Neuronal stem cell (in vitro differentiated cells): ENCODE results near the gene BDH2.

Source experiments
- DNase-seq: peaks from one replicate; pipeline ENCODE4 v3.0.0-alpha.2; 2013; ENCODE audit warnings: low spot score
- H2AFZ ChIP-seq: one replicate; pipeline ENCODE4 v1.6.1; 2013; ENCODE audit warnings: mild to moderate bottlenecking, low read length, inconsistent platforms
- H2AK5ac ChIP-seq: 2 replicates; pipeline ENCODE4 v1.6.1; 2013; ENCODE audit warnings: low read depth, mild to moderate bottlenecking, inconsistent platforms, low read length, moderate library complexity, mixed read lengths
- H2BK120ac ChIP-seq: 2 replicates; pipeline ENCODE4 v1.6.1; 2013; ENCODE audit warnings: low read depth, mild to moderate bottlenecking, inconsistent platforms, low read length, moderate library complexity, mixed read lengths
- H2BK12ac ChIP-seq: one replicate; pipeline ENCODE4 v1.6.1; 2013; ENCODE audit warnings: low read length, inconsistent platforms
- H2BK15ac ChIP-seq: 2 replicates; pipeline ENCODE4 v1.6.1; 2013; ENCODE audit warnings: mild to moderate bottlenecking, low read length, inconsistent platforms, mixed read lengths
- H2BK5ac ChIP-seq: one replicate; pipeline ENCODE4 v1.6.1; 2013; ENCODE audit warnings: inconsistent platforms, mild to moderate bottlenecking, low read length, moderate library complexity
- H3K14ac ChIP-seq: one replicate; pipeline ENCODE4 v1.6.1; 2013; ENCODE audit warnings: low read length, inconsistent platforms
- H3K18ac ChIP-seq: 2 replicates; pipeline ENCODE4 v1.6.1; 2013; ENCODE audit warnings: low read length, inconsistent platforms
- H3K23ac ChIP-seq: 2 replicates; pipeline ENCODE4 v1.6.1; 2013; ENCODE audit warnings: low read depth, mild to moderate bottlenecking, mixed read lengths, low read length, inconsistent platforms; ENCODE audit not compliant: poor library complexity
- H3K27ac ChIP-seq: replicated peaks from 3 replicates; pipeline ENCODE4 v1.5.1; 2013; ENCODE audit warnings: low read length, inconsistent platforms
- H3K27me3 ChIP-seq, 3 experiments: 2 replicates each; pipeline ENCODE4 v1.6.1; 2013; ENCODE audit warnings: low read length in 3 of 3, mild to moderate bottlenecking in 2 of 3, inconsistent platforms in 1 of 3, low read depth in 1 of 3, mixed read lengths in 1 of 3, moderate library complexity in 1 of 3; ENCODE audit not compliant: control insufficient read depth in 3 of 3, insufficient read depth in 3 of 3
- H3K36me3 ChIP-seq, 2 donors: replicated peaks in 1 of 2; 2 replicates each; pipeline ENCODE4 v1.6.1; 2013; ENCODE audit warnings: low read length in 2 of 2; ENCODE audit not compliant: control insufficient read depth in 2 of 2, insufficient read depth in 2 of 2
- H3K4ac ChIP-seq: 2 replicates; pipeline ENCODE4 v1.6.1; 2013; ENCODE audit warnings: inconsistent platforms, mild to moderate bottlenecking, low read length, moderate library complexity
- H3K4me1 ChIP-seq, 2 donors: 1 replicate in 1 of 2; 2 replicates in 1 of 2; pipeline ENCODE4 v1.6.1; 2013; ENCODE audit warnings: low read length in 2 of 2, low read depth in 1 of 2; ENCODE audit not compliant: control insufficient read depth in 2 of 2, insufficient read depth in 1 of 2
- H3K4me2 ChIP-seq: one replicate; pipeline ENCODE4 v1.6.1; 2013; ENCODE audit warnings: mild to moderate bottlenecking, low read length, inconsistent platforms; ENCODE audit not compliant: insufficient read depth, poor library complexity, severe bottlenecking
- H3K4me3 ChIP-seq, 2 donors: 2 replicates each; pipeline ENCODE4 v1.5.1; 2013; ENCODE audit warnings: low read length in 2 of 2, mild to moderate bottlenecking in 2 of 2, inconsistent platforms in 1 of 2, moderate library complexity in 1 of 2
- H3K79me1 ChIP-seq: one replicate; pipeline ENCODE4 v1.6.1; 2013; ENCODE audit warnings: low read depth, mild to moderate bottlenecking, inconsistent platforms, low read length, moderate library complexity
- H3K9ac ChIP-seq: one replicate; pipeline ENCODE4 v1.6.1; 2013; ENCODE audit warnings: mild to moderate bottlenecking, low read depth, low read length, inconsistent platforms; ENCODE audit not compliant: poor library complexity
- H3K9me3 ChIP-seq, 2 donors: replicated peaks in 1 of 2; 2 replicates each; pipeline versions ENCODE3 to v1.6.1; 2013; ENCODE audit warnings: low read length in 2 of 2, mild to moderate bottlenecking in 2 of 2, inconsistent platforms in 1 of 2, low read depth in 1 of 2, mixed read lengths in 1 of 2, moderate library complexity in 1 of 2; ENCODE audit not compliant: control insufficient read depth in 2 of 2, insufficient read depth in 1 of 2
- H4K8ac ChIP-seq: one replicate; pipeline ENCODE4 v1.6.1; 2013; ENCODE audit warnings: low read depth, mild to moderate bottlenecking, inconsistent platforms, low read length, moderate library complexity
- H4K91ac ChIP-seq: one replicate; pipeline ENCODE4 v1.6.1; 2013; ENCODE audit warnings: low read length, low read depth, mild to moderate bottlenecking, inconsistent platforms; ENCODE audit not compliant: poor library complexity
- WGBS, 2 donors: extraction: QIAGEN DNeasy Blood & Tissue Kit; methylation state at CpG; one replicate each; pipeline ENCODE4 v1.1.7; 2013; ENCODE audit warnings: missing lambda C conversion rate in 2 of 2, mixed read lengths in 1 of 2; ENCODE audit not compliant: insufficient read length in 2 of 2, insufficient replicate concordance in 1 of 2; ENCODE audit errors: extremely low coverage in 2 of 2; 5-methylcytosine and 5-hydroxymethylcytosine counted together

Gene BDH2

GRCh38 chr4:103129174-103129573 is 29.5 kb upstream of the BDH2 start:
- Histone ChIP-seq H2BK12ac (no peak overlapping the region), H2BK15ac (no peak overlapping the region), H3K4me1 (no peaks in the 10 kb centered on the region), H2AFZ (no peak overlapping the region), H2BK5ac (no peak overlapping the region), H3K79me1 (no peaks in the 10 kb centered on the region), H3K9me3 (peaks cover 0 to 35% of the 10 kb centered on the region in 2 donors), H3K4ac (no peak overlapping the region), H3K27me3 (no peaks in the 10 kb centered on the region), H3K18ac (no peak overlapping the region), H4K91ac (no peak overlapping the region), H3K36me3 (peaks cover 7 to 98% of the 10 kb centered on the region in 2 donors), H2BK120ac (no peak overlapping the region), H3K9ac (no peak overlapping the region), H3K4me3 (no peak overlapping the region), H3K4me2 (no peak overlapping the region), H4K8ac (no peak overlapping the region), H3K14ac (no peak overlapping the region), H3K27ac (no peak overlapping the region), H3K23ac (no peak overlapping the region), H2AK5ac (no peak overlapping the region)
- WGBS, 2 donors, result no CpG with 5 or more reads among the region's 8 CpGs
- no peak for DNase-seq

GRCh38 chr4:103126126-103126525 is 26.5 kb upstream of the BDH2 start:
- Histone ChIP-seq H2BK5ac (no peak overlapping the region), H3K14ac (no peak overlapping the region), H3K4me2 (no peak overlapping the region), H2BK15ac (no peak overlapping the region), H2AFZ (no peak overlapping the region), H4K91ac (no peak overlapping the region), H2BK120ac (no peak overlapping the region), H2BK12ac (no peak overlapping the region), H3K4ac (no peak overlapping the region), H3K9me3 (peaks cover 0 to 31% of the 10 kb centered on the region in 2 donors), H3K4me1 (no peaks in the 10 kb centered on the region), H4K8ac (no peak overlapping the region), H3K18ac (no peak overlapping the region), H3K9ac (no peak overlapping the region), H2AK5ac (no peak overlapping the region), H3K36me3 (peaks cover 0 to 98% of the 10 kb centered on the region in 2 donors), H3K27ac (no peak overlapping the region), H3K23ac (no peak overlapping the region), H3K27me3 (no peaks in the 10 kb centered on the region), H3K79me1 (no peaks in the 10 kb centered on the region), H3K4me3 (no peak overlapping the region)
- WGBS, 2 donors, result no CpG with 5 or more reads among the region's 3 CpGs
- no peak for DNase-seq

- H2AK5ac ChIP-seq, result no peak overlapping the region
- H3K18ac ChIP-seq, result no peak overlapping the region
- H3K14ac ChIP-seq, result no peak overlapping the region
- H4K91ac ChIP-seq, result no peak overlapping the region
- H4K8ac ChIP-seq, result no peak overlapping the region
- no peak overlapping the region for H3K27ac ChIP-seq
- no peak overlapping the region for H2BK120ac ChIP-seq
- no peaks in the 10 kb centered on the region for H3K27me3 ChIP-seq
- H3K9ac ChIP-seq, result no peak overlapping the region
- H3K36me3 ChIP-seq, result peaks cover 3 to 97% of the 10 kb centered on the region in 2 donors
- WGBS, 2 donors, result no CpG with 5 or more reads among the region's 3 CpGs
- no peak overlapping the region for H2BK12ac ChIP-seq
- H2AFZ ChIP-seq, result no peak overlapping the region
- no peaks in the 10 kb centered on the region for H3K4me1 ChIP-seq
- H3K4ac ChIP-seq, result no peak overlapping the region
- H3K4me2 ChIP-seq, result no peak overlapping the region
- no peaks in the 10 kb centered on the region for H3K79me1 ChIP-seq
- H3K4me3 ChIP-seq, result no peak overlapping the region
- H3K23ac ChIP-seq, result no peak overlapping the region
- peaks cover 0 to 7% of the 10 kb centered on the region in 2 donors for H3K9me3 ChIP-seq
- H2BK5ac ChIP-seq, result no peak overlapping the region
- DNase-seq, result no peak
- no peak overlapping the region for H2BK15ac ChIP-seq
Observed at GRCh38 chr4:103123114-103123513, 23.5 kb upstream of the BDH2 start.

GRCh38 chr4:103118166-103118565 is 18.5 kb upstream of the BDH2 start:
- Histone ChIP-seq H3K4me1 (no peaks in the 10 kb centered on the region), H3K9me3 (no peaks in the 10 kb centered on the region), H2BK5ac (no peak overlapping the region), H3K36me3 (peaks cover 3 to 84% of the 10 kb centered on the region in 2 donors), H2BK120ac (no peak overlapping the region), H2BK15ac (no peak overlapping the region), H3K23ac (no peak overlapping the region), H3K79me1 (no peaks in the 10 kb centered on the region), H3K4me3 (no peak overlapping the region), H3K4me2 (no peak overlapping the region), H2AFZ (no peak overlapping the region), H3K4ac (no peak overlapping the region), H2BK12ac (no peak overlapping the region), H3K18ac (no peak overlapping the region), H4K91ac (no peak overlapping the region), H3K14ac (no peak overlapping the region), H3K27ac (no peak overlapping the region), H3K9ac (no peak overlapping the region), H3K27me3 (no peaks in the 10 kb centered on the region), H4K8ac (no peak overlapping the region), H2AK5ac (no peak overlapping the region)
- WGBS, 2 donors, result no CpG with 5 or more reads among the region's 1 CpG
- no peak for DNase-seq
